ENCODE measurements around the gene DLEC1. TPM values are rescaled to one million over a fixed set of nuclear protein-coding genes. Genes with fewer than 3 reads are reported as not detected.

The DLEC1 gene
- total and polyA plus RNA-seq, 9 of the 15 experiments (the other 6 are each of a cell fraction or from before 2014, with no cell fraction given) = 0.07 to 0.08 TPM; not detected in 7

DNA sequence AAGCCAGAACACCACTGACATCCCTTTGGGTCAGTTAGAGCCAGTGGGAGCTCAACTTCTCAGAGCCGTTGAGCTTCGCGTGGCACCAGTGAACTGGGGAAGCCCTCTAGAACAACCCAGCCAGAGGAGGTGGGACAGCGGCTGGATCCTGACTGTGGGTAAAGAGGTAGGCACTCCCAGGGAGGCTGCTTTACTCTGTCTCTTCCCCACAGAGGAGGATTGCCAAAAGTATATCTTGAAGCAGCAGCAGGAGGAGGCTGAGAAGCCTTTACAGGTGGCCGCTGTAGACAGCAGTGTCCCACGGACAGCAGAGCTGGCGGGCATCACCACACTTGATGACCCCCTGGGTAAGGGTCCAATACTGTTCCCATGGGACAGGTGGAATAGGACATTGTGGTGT lies 100.6 kb downstream of the DLEC1 start:
- intact Hi-C loops (cut with micrococcal nuclease) = loop anchor here (5.0 to 10.0 kb wide), 5 partner anchors 85 to 515 kb away; partner anchors contain the start of gene XYLB
- WGBS (ENCODE audit: insufficient coverage, low coverage, missing lambda C conversion rate) = 83% methylated on average over 7 of the region's 7 CpGs

More for the DNA sequence above, 100.6 kb downstream of the DLEC1 start:
- Histone ChIP-seq H3K9me1 (ENCODE audit: control insufficient read depth, insufficient read depth, low read length) (no peaks in the 10 kb centered on the region), H3K4me1 (replicated peaks in 1 of 2; ENCODE audit: control insufficient read depth in 2 of 2, insufficient read depth in 2 of 2, low read length in 2 of 2) (peaks cover 22 to 37% of the 10 kb centered on the region in 2 experiments; a peak in 4 of 5 replicates), H3K4me3 (peak overlapping the region; percentile 90; the same call in 1 of the 2 replicates), H3K36me3 (ENCODE audit: control insufficient read depth, insufficient read depth, low read length) (peaks cover 36% of the 10 kb centered on the region), H3K9me3 (replicated peaks; ENCODE audit: control insufficient read depth, insufficient read depth, low read depth, low read length) (no peaks in the 10 kb centered on the region), H3K27me3 (ENCODE audit: control insufficient read depth in 2 of 2, insufficient read depth in 2 of 2, low read length in 2 of 2) (no peaks in the 10 kb centered on the region; a peak in 1 of 5 replicates), H2AFZ (ENCODE audit: low read depth, low read length) (peak overlapping the region; percentile 99), H3K79me2 (ENCODE audit: control insufficient read depth, insufficient read depth, low read length) (peaks cover 43% of the 10 kb centered on the region), H3K27ac (ENCODE audit: extremely low read depth, low read depth, low read length) (no peak overlapping the region), H4K20me1 (replicated peaks; ENCODE audit: control insufficient read depth, insufficient read depth, low read length) (no peaks in the 10 kb centered on the region), H3K4me2 (ENCODE audit: insufficient read depth, low read length) (peak overlapping the region; percentile 98), H3K9ac (ENCODE audit: insufficient read depth in 1 of 2, low read depth in 2 of 2, low read length in 2 of 2) (peak overlapping the region; percentile 79 to 97)
- FAIRE-seq (no peak), DNase-seq (ENCODE audit: extremely low read depth in 1 of 4, low spot score in 3 of 4) (no peak), ATAC-seq (no peak)
- no peak for TF ChIP-seq ZBED1 (IDR thresholded peaks at IDR 0.05)
- TF ChIP-seq E4F1 (CRISPR knock-in tag; IDR thresholded peaks at IDR 0.05; ENCODE audit: borderline replicate concordance) = no peak
- TF ChIP-seq POLR2AphosphoS5 (IDR thresholded peaks at IDR 0.05; ENCODE audit: control insufficient read depth, insufficient read depth, low read depth, low read length) = no peak
- no peak for TF ChIP-seq CHD2 (IDR thresholded peaks at IDR 0.05; ENCODE audit: low read depth, low read length)
- TF ChIP-seq MYC (IDR thresholded peaks at IDR 0.05; ENCODE audit: low read depth, low read length) = no peak
- TF ChIP-seq MYC (CRISPR knock-in tag; IDR thresholded peaks at IDR 0.05; ENCODE audit: borderline replicate concordance, low read depth) = no peak
- TF ChIP-seq, protein P1, sequence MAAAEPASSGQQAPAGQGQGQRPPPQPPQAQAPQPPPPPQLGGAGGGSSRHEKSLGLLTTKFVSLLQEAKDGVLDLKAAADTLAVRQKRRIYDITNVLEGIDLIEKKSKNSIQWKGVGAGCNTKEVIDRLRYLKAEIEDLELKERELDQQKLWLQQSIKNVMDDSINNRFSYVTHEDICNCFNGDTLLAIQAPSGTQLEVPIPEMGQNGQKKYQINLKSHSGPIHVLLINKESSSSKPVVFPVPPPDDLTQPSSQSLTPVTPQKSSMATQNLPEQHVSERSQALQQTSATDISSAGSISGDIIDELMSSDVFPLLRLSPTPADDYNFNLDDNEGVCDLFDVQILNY (CRISPR knock-in tag; IDR thresholded peaks at IDR 0.05) = no peak
- TF ChIP-seq RBM17 (IDR thresholded peaks at IDR 0.05; ENCODE audit: borderline replicate concordance, low read depth, low read length) = no peak
- TF ChIP-seq CTBP1 (IDR thresholded peaks at IDR 0.05; ENCODE audit: borderline replicate concordance) = no peak
- TF ChIP-seq ZNF165 (CRISPR knock-in tag; IDR thresholded peaks at IDR 0.05; ENCODE audit: borderline replicate concordance) = no peak
- no peak for TF ChIP-seq POLR3G (IDR thresholded peaks at IDR 0.05; ENCODE audit: extremely low read depth, insufficient read length, insufficient replicate concordance)
- no peak for TF ChIP-seq CTCF (IDR thresholded peaks at IDR 0.05 in 2 of 3, conservative IDR thresholded peaks at IDR 0.05 in 1 of 3; ENCODE audit: insufficient read depth in 2 of 3, low read depth in 1 of 3, low read length in 3 of 3)
- TF ChIP-seq ZNF707 (CRISPR knock-in tag; conservative IDR thresholded peaks at IDR 0.05) = no peak
- TF ChIP-seq C11orf30 (IDR thresholded peaks at IDR 0.05; ENCODE audit: low read depth) = no peak
- in situ Hi-C loops (cut with MboI) = loop anchor here (10.0 kb wide), 2 partner anchors 205 to 335 kb away; partner anchors contain the start of gene XYLB
- POLR2A ChIA-PET = interaction anchor here (0.8 to 5.0 kb wide), 7 partner anchors 8 to 135 kb away, joined by 3 to 55 read pairs (median 5); partner anchors contain the start of gene OXSR1
- CTCF ChIA-PET (ENCODE audit: low intra/inter-chr PET ratio) = no interaction called here
- BruUV-seq (replicated peaks) = TSS peak; percentile 37
